ENCODE measurements around the gene GBP6.

DNA sequence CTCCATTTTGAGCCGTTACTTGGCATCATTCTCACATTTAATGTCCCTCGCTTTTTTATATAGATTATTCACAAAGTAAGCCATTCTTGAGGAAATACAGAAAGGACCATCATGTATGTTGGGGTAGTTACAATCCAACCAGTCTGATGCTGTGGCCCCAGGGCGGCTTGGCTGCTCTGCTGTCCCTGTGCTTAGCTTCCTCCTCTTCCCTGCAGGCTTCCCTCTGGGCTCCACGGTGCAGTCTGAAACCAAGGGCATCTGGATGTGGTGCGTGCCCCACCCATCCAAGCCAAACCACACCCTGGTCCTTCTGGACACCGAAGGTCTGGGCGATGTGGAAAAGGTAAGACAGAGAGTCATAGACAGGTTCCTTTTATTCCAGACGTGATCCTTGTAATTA, 5.5 kb downstream of the GBP6 start:
- TF ChIP-seq POLR2A (IDR thresholded peaks at IDR 0.05) (no peak), POLR2AphosphoS5 (IDR thresholded peaks at IDR 0.05) (no peak)
- TF ChIP-seq, protein P1, sequence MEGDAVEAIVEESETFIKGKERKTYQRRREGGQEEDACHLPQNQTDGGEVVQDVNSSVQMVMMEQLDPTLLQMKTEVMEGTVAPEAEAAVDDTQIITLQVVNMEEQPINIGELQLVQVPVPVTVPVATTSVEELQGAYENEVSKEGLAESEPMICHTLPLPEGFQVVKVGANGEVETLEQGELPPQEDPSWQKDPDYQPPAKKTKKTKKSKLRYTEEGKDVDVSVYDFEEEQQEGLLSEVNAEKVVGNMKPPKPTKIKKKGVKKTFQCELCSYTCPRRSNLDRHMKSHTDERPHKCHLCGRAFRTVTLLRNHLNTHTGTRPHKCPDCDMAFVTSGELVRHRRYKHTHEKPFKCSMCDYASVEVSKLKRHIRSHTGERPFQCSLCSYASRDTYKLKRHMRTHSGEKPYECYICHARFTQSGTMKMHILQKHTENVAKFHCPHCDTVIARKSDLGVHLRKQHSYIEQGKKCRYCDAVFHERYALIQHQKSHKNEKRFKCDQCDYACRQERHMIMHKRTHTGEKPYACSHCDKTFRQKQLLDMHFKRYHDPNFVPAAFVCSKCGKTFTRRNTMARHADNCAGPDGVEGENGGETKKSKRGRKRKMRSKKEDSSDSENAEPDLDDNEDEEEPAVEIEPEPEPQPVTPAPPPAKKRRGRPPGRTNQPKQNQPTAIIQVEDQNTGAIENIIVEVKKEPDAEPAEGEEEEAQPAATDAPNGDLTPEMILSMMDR (IDR thresholded peaks at IDR 0.05): no peak

All from breast epithelium (tissue), 3 donors.